GM13977 (cell line): ENCODE data around the gene TMA7B.

Experiments
- DNase-seq: peaks from one replicate; pipeline ENCODE4 v3.0.0; 2012; ENCODE audit warnings: low spot score
- CTCF ChIP-seq: IDR thresholded peaks from 2 replicates; pipeline ENCODE4 v1.5.1; 2012; ENCODE audit warnings: mild to moderate bottlenecking, control low read depth; ENCODE audit not compliant: insufficient read depth; ENCODE audit errors: extremely low read depth, missing control alignments
- in situ Hi-C: fragments of 300-500 bp; cut with MboI; formaldehyde crosslinking; loops from one replicate; pipeline ENCODE4 v1.12.0; 2022; ENCODE audit warnings: low sequenced_read_pairs, low pct_unique_long_range_greater_than_20kb, mixed read lengths, inconsistent platforms; ENCODE audit not compliant: unreplicated experiment

Gene TMA7B

DNA sequence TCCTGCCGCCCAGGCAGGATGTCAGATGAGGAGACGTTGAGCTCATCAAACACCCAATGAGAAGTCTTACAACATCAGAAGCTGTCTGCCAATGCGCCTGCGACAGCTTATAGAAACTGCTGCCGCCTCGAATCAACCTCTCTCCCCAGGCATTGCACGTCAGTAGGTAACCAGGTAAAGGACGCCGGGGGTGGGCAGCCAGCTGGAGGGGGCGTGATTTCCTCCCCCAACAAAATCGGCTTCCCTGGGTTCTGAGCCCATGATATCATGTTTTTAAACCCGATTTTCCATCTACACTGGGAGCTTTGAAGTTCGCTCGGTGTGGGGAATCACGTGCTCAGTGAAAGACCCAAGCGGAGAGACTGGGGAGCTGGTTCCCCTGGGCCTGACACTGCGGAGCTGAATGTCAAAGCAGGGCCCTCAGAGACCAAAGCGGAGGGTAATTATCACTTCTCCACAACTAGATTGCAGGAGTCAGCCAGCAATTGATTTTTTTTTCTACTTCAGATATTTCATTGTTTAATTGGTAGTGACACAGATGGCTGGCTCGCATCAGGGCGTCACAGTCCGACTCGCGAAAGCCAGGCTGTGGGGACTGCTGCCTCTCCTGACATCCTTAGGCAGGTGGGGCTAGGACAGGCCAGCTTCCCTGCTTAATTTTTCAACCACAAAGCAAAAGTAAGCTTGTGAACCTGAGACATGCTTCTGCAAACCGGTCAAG is 49.9 kb downstream of the TMA7B start:
- in situ Hi-C loops, result no loop called here
- TF ChIP-seq CTCF, result no peak
- no peak for DNase-seq

DNA sequence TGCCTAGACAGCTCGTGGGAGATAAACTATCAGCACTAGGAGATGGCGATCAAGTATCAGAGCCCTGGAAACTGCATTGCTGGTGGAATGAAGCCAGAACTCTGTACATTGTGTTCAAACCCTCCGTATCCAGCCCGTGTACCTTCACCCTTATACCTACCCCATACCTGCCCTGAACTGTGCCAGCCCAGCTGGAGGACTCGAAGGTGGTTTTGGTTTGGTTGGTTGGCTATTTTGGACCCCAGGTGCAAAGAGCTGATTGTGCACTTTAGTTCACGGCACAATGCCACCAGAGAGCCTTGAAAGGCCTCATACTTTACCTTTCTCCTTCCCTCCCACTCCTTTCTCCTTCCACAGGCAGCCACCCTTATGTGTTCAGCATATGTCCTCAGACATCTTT is 50.5 kb downstream of the TMA7B start:
- TF ChIP-seq CTCF, result no peak
- in situ Hi-C loops, result no loop called here
- DNase-seq, result no peak
